Inflammatory macrophage treated with lipopolysaccharide for 4 hours (primary cell): ENCODE results near the gene DTWD1.
"Not testable (repeated sequence)": the region's sequence is repeated elsewhere in the genome, so short reads cannot be mapped to it uniquely, and the experiment has no call there.

ENCODE experiments used
- DNase-seq: peaks from one replicate; pipeline ENCODE4 v3.0.0-alpha.2; 2020

Gene DTWD1, protein sequence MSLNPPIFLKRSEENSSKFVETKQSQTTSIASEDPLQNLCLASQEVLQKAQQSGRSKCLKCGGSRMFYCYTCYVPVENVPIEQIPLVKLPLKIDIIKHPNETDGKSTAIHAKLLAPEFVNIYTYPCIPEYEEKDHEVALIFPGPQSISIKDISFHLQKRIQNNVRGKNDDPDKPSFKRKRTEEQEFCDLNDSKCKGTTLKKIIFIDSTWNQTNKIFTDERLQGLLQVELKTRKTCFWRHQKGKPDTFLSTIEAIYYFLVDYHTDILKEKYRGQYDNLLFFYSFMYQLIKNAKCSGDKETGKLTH

GRCh38 chr15:49620658-49621368 is at the start of gene DTWD1, which contains the start of gene FAM227B:
TSS of gene DTWD1 (plus strand) at chr15:49621048. CDS start at chr15:49625168, 4,120 bp downstream.
TSS of gene FAM227B (minus strand) at chr15:49620818. CDS start at chr15:49615171, 5,647 bp downstream.
- peak; percentile 99 for DNase-seq

GRCh38 chr15:49573421-49573820 is 47.4 kb upstream of the DTWD1 start:
- no peak for DNase-seq

DNA sequence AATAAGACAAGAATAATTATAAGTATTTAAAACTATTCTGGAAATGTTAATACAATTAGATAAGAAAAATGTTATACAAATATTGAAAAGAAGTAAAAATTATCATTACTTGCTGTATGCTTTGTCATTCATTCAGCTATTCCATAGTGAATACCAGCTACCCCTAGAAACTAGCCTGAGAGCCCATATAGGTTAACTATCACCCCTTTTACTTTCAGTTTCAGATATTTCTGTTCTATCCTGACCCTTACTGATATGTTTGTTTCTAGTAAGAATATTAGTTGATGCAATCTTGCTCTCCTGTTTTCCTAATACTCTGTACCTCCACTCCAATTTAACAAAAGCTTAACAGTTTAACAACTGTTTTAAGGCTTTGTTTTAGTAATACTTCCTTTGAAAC is 31.8 kb upstream of the DTWD1 start:
- peak; percentile 12 for DNase-seq

- DNase-seq, result not testable (repeated sequence)
Measured at GRCh38 chr15:49592829-49593316, 28.0 kb upstream of the DTWD1 start.

- no peak for DNase-seq
Measured at GRCh38 chr15:49604625-49605409, 16.0 kb upstream of the DTWD1 start.

DNA sequence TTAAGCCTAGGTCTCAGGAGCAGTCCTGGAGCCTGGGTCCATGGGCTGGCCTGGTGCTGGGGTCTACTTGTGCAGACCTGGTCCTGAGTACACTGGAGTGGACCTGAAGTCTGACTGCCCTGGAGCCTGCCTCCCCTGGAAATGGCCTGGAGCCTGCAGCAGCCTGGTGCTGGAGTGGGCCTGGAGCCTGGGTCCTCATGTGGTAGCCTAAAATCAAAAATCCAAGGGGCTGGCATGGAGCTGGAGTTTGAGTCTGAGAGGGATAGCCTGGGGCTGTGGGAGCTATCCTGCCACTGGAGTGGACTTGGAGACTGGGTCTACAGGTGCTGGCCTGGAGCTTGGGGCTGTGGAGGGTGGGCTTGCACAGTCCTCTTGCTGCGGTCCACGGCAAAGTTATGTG is 15.3 kb upstream of the DTWD1 start:
- no peak for DNase-seq

GRCh38 chr15:49606594-49606993 is 14.3 kb upstream of the DTWD1 start:
- DNase-seq, result no peak

DNA sequence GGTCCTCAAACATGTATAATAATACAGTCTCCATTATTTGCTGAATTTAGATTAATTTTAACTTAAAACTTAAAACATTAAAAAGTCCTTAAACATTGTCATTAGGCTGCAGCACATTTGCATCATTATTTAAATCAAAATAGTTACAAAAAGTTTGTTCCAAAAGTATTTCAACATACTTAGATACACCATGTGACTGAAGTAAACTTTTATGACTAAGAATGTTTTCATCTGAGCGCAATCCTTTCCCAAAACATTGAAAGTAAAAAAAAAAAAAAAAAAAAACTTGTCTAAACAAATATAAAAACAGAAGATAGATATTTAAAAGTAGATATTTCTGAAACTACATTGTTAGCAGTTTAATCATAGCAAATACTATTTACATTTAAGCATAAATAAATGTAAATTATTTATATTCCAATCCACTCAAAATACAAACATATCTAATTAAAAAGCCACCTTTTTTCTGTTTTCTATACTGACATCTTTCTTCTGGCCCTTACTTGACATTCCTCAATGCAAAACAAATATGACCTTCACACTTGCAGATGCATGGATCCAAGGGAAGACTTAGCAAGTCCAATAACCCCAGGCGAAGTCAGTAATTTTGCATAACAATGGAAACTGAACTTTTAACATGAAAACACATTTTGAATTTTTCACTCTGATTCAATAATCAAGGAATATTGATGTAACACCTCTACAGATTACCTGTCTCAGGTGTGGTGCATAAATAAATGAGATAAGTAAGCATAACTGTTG is 10.5 kb upstream of the DTWD1 start:
- peak; percentile 15 for DNase-seq

- DNase-seq, result not testable (repeated sequence)
Measured at GRCh38 chr15:49612240-49612639, 8.6 kb upstream of the DTWD1 start.

DNA sequence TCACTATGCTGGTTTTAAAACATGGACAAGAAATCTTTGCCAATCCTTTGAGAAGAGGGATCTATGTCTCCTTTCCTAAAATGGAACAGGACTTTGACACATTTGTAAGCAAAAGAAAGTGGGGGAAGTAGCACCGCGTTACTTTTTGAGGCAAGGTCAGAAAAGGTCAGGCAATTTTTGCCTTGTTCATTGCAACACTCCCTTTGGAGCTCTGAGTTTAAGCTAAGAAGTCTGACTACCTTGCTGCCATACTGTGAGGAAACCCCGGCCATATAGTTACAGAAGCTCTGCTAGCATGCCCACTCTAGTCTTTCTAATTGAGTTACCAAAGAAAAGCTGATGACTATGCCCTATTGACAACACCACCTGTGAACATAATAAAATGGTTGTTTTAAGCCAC is 1.6 kb upstream of the DTWD1 start:
- DNase-seq, result no peak

DNA sequence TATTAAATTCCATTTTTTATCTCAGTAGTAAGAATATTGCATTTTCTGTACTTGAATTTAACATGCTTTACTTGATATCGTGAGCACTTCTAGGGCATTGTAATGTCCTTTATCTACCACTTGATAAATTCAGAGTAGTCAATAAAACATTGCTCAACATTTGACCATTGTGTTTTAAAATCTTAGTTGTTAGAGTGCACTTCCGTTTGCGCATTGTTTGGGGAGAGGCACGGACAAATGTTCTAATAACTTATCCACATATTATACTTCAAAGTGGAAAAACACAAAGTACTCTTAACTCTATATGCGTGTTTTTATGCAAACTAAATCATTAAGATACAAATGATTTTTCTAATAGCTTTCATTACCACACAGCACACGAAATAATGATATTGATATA is 649 bp upstream of the DTWD1 start:
- DNase-seq, result peak; percentile 58

DNA sequence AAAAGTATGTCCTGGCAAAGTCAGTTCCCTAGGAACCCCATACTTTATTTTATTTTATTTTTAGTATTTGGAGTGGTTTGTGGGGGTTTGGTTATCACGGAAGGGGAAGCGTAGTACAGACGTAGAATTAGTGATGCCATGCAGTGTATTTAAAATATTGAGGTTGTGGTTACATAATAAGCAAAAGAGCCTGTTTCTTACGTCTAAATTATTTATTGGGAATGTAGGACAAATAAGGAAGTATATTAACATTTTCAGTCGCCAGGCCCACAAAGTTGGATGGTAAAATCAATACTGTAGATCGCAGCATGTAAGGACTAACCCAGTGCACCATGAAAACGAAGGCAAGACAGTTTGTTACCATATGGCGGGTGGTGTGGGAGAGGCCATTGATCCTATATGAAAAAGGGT is 558 bp downstream of the DTWD1 start:
- peak; percentile 11 for DNase-seq

DNA sequence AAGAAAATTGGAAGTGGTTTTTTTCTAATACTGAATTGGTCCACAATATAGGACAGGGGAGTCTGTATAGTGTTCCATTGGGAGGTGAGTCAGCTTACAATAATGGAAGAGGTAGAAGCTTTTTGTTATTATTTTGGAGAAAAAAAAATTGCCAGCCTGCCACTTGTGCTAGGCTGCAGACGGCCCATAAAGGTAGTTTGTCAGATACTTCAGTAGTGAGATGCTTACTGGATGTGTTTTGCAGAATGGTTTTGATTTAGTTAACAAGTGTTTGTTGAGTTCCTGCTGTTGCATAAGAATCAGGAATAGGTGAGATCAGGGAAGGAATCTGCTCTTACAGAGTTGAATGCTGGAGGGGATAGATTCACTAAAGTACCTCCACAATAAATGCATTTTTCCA is 1.0 kb downstream of the DTWD1 start:
- DNase-seq, result no peak

GRCh38 chr15:49622561-49622960 is 1.7 kb downstream of the DTWD1 start:
- no peak for DNase-seq

DNA sequence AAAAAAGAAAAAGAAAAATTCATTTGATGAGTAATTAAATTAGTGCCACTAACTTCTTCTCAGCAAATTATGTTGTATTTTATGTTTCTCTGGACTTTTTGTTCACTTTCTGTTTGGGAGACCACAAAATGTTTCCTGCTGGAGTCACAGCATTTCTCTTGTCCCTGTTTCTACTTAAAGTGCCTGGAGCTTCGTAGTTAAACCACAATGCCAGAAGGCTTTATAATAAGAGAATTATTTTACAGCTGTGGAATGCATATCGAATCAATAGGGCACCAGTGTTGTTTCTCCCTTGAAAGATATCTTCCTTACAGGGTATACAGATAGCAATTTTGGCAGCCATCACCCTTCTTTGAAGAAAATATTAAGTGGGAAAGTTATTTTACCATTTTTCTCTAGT is 3.2 kb downstream of the DTWD1 start:
- DNase-seq, result no peak

DNA sequence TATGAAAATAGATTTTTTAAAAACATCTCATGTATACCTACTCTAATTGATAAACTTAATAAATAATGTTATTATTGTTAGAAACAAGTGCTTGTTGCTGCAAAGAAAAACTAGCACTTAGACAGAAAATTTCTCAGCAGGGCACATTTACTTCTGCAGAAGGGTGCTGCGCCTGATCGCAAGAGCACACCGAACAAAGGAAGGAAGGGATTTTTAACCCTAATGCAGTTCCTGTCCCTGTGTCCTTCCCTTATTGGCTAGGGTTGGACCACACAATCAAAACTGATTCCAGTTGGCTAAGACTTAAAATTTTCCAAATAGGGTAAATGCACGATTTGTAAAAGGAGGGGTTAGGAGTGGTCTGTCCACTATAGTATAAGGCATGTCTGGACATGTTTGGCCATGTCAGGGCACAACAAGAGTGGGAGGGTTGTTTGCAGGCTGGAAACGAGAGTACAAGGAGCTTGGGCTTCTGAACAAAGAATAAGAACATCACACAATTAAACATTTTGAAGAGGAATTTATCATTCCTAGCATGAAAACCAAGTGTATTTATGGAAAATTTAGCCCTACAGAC is 4.7 kb downstream of the DTWD1 start:
- no peak for DNase-seq

DNA sequence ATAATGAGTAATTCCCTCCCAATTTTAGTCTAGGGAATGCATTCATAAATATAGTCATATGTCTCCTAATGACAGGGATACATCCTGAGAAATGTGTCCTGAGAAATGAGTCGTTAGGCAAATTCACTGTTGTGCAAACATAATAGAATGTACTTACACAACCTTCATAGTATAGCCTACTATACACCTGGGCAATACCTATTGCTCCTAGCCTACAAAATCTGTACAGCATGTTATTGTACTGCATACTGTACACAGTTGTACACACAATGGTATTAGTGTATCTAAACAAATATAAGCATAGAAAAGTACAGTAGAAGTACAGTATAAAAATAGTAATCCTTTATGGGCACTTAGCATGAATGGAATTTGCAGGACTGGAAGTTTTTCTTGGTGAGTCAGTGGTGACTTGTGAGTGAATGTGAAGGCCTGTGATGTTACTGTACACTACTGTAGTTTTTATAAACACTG is 6.6 kb downstream of the DTWD1 start:
- DNase-seq, result no peak

DNA sequence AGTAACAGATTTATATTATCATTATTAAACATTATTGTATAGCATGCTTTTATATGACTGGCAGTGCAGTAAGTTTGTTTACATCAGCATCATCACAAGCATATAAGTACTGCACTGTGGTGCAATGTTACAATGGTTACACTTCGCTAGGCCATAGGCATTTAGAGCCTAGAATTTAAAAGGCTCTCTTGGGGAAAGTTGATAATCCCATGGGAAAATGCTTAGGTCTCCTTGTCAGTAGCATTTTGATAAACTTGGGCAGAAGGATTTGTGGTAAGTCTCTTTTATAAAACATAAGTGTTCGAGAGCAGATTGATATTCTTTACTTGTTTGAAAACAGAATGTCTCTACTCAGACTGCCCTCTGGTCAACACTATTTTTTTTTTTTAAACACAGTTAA is 7.5 kb downstream of the DTWD1 start:
- no peak for DNase-seq

- no peak for DNase-seq
Measured at GRCh38 chr15:49637857-49638256, 17.0 kb downstream of the DTWD1 start.

DNA sequence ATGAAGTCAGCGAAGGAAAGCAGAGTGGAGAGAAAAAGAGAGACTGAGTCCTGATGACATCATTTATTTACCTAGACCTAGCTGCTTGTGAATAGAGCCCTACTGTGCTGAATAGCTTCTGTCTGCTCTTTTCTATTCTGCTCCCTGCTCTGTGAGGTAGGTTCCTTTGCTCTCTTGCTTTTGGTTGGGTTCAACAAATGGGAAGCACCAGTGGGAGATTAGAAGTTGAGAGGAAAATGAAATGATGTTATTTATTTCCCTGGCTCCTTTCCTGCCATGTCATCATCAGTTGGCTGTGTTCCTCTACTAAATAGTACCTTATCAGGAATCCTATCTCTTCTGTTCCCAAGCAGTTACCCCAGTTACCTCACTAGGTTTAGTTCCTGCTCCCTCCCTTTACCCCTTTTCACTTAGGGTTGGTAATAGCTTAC is 23.5 kb downstream of the DTWD1 start:
- no peak for DNase-seq

DNA sequence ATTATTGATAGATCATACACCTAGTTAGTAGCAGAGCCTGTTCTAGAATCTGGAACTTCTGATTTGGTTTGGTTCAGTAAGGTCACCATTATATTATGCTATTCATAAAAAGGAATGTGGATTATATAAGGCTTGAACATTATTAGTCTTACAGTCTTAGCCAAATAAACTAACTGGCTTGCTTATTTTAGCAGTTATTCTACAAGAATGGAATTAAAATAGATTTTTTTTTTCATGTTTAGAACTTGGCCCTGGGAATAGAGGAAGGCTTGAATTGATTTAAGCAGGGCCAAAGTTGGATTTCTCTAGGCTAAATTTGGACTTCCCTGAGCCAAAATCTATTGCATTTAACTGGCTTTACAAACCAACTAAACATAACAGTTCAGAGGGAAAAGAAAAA is 24.4 kb downstream of the DTWD1 start:
- no peak for DNase-seq

DNA sequence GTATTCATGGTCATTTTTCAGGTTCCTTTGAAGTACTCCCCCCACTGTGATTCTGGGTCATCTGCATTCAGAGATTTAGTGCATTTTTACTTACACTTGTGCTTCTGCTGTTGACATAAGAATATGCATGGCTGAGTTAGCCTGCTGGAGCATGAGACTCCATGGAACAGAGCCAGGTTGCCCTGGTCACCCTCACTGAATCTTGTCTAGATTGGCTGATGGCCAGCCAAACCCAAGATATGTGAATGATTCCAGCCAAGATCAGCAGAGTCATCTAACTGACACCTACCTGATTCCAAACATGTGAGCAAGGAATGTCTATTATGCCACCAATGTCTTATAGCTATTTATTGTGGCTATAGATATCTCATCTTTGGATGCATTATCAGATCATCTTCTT is 25.1 kb downstream of the DTWD1 start:
- DNase-seq, result no peak
